SK-N-SH (cell line): ENCODE results near the gene PIGC.
"Not testable (repeated sequence)": the region's sequence is repeated elsewhere in the genome, so short reads cannot be mapped to it uniquely, and the experiment has no call there.

ENCODE experiments used
- CTCF ChIP-seq: fragments of 200-600 bp; sonication (generic); IDR thresholded peaks from 2 replicates; pipeline ENCODE4 v1.6.1; 2017; ENCODE audit warnings: antibody characterized with exemption, mild to moderate bottlenecking, moderate library complexity
- EP300 ChIP-seq, 2 experiments: IDR thresholded peaks; 2 replicates each; pipeline versions ENCODE4 v1.4.0 to v1.6.1; 2012; ENCODE audit warnings: borderline replicate concordance in 1 of 2, low read depth in 1 of 2, low read length in 1 of 2
- MAX ChIP-seq: IDR thresholded peaks from 2 replicates; pipeline ENCODE4 v1.4.0; 2012; ENCODE audit warnings: low read depth
- POLR2AphosphoS5 ChIP-seq: IDR thresholded peaks from 2 replicates; pipeline ENCODE4 v1.6.1; 2012; ENCODE audit warnings: low read depth, low read length
- RAD21 ChIP-seq: IDR thresholded peaks from 2 replicates; pipeline ENCODE4 v1.6.1; 2012; ENCODE audit warnings: mild to moderate bottlenecking, low read length
- SIN3A ChIP-seq: IDR thresholded peaks from 2 replicates; pipeline ENCODE4 v1.6.1; 2012; ENCODE audit warnings: low read depth, mild to moderate bottlenecking, low read length, moderate library complexity, borderline replicate concordance
- TCF12 ChIP-seq: IDR thresholded peaks from 2 replicates; pipeline ENCODE4 v1.4.0; 2012

DNA sequence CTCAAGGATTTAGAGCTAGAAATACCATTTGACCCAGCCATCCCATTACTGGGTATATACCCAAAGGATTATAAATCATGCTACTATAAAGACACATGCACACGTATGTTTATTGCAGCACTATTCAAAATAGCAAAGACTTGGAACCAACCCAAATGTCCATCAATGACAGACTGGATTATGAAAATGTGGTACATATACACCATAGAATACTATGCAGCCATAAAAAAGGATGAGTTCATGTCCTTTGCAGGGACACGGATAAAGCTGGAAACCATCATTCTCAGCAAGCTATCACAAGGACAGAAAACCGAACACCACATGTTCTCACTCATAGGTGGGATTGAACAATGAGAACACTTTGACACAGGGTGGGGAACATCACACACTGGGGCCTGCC is 6.7 kb downstream of the PIGC start:
- not testable (repeated sequence) for TF ChIP-seq TCF12; EP300 (IDR thresholded peaks at IDR 0.05; ENCODE audit: borderline replicate concordance in 1 of 2, low read depth in 1 of 2, low read length in 1 of 2); CTCF; SIN3A; RAD21; MAX; POLR2AphosphoS5
